ENCODE data around the gene TTLL5. TPM values are rescaled to one million over a fixed set of nuclear protein-coding genes. Genes with fewer than 3 reads are reported as not detected.

TTLL5 gene
- polyA plus RNA-seq, 1 of the 3 experiments (the other 2 are of a cell fraction): 9.6 TPM

GRCh38 chr14:75742867-75743266 is 81.8 kb downstream of the TTLL5 start:
- no peak overlapping the region for H2AFZ ChIP-seq (ENCODE audit: low read depth)
- H4K20me1 ChIP-seq (ENCODE audit: insufficient read depth): no peaks in the 10 kb centered on the region
- H3K27me3 ChIP-seq (ENCODE audit: insufficient read depth): no peaks in the 10 kb centered on the region
- H3K27ac ChIP-seq (ENCODE audit: low read depth in 2 of 2, low read length in 1 of 2): no peak overlapping the region
- no peak for TF ChIP-seq MXI1 (IDR thresholded peaks at IDR 0.05; ENCODE audit: low read depth, low read length)
- TF ChIP-seq REST (IDR thresholded peaks at IDR 0.05; ENCODE audit: low read depth, low read length): no peak
- no peak for TF ChIP-seq JUND (IDR thresholded peaks at IDR 0.05)
- no peak for TF ChIP-seq ELF1 (IDR thresholded peaks at IDR 0.05)
- TF ChIP-seq RAD21 (IDR thresholded peaks at IDR 0.05; ENCODE audit: low read length): no peak
- TF ChIP-seq EZH2phosphoT487 (IDR thresholded peaks at IDR 0.05; ENCODE audit: borderline replicate concordance, low read depth): no peak
- no peak for TF ChIP-seq FOXJ3 (CRISPR knock-in tag; IDR thresholded peaks at IDR 0.05)
- no peak for TF ChIP-seq TAF1 (IDR thresholded peaks at IDR 0.05; ENCODE audit: borderline replicate concordance, low read depth, low read length)
- no peak for TF ChIP-seq EP300 (IDR thresholded peaks at IDR 0.05; ENCODE audit: borderline replicate concordance in 1 of 2, low read depth in 1 of 2, low read length in 1 of 2)
- TF ChIP-seq PBX3 (IDR thresholded peaks at IDR 0.05): no peak
- no peak for TF ChIP-seq RFX5 (IDR thresholded peaks at IDR 0.05; ENCODE audit: low read length)
- TF ChIP-seq TEAD4 (IDR thresholded peaks at IDR 0.05; ENCODE audit: borderline replicate concordance, insufficient read depth): no peak
- TF ChIP-seq YY1 (IDR thresholded peaks at IDR 0.05; ENCODE audit: low read depth): no peak
- ChIA-PET CTCF (interaction anchor here (1.0 kb wide), 1 partner anchor 39 kb away, joined by 4 read pairs; no protein-coding TSS in a partner anchor), POLR2A (no interaction called here)
- H3K36me3 ChIP-seq (replicated peaks in 1 of 2; ENCODE audit: control insufficient read depth in 1 of 2, insufficient read depth in 2 of 2, low read length in 1 of 2): peaks cover 37 to 45% of the 10 kb centered on the region in 2 experiments
- no peak overlapping the region for H3K4me3 ChIP-seq (ENCODE audit: low read depth in 2 of 2, low read length in 1 of 2)
- no peak overlapping the region for H3K4me2 ChIP-seq
- no peaks in the 10 kb centered on the region for H3K79me2 ChIP-seq (ENCODE audit: insufficient read depth)
- H3F3A ChIP-seq (replicated peaks; ENCODE audit: insufficient read depth): no peaks in the 10 kb centered on the region
- 78% methylated on average over 2 of the region's 2 CpGs for WGBS (ENCODE audit: low lambda C conversion rate)
- H3K9me2 ChIP-seq: no peaks in the 10 kb centered on the region
- H3K9me3 ChIP-seq: 0 out of 2 replicates have a peak, but pooled peaks cover 4% of the 10 kb centered on the region
- H3K4me1 ChIP-seq (ENCODE audit: control insufficient read depth in 1 of 2, insufficient read depth in 2 of 2, low read depth in 1 of 2, low read length in 1 of 2): peaks cover 0 to under 1% of the 10 kb centered on the region in 2 experiments; a peak in 1 of 4 replicates
- DNase-seq: no peak
- no peak overlapping the region for H3K9ac ChIP-seq

- ChIA-PET POLR2A (no interaction called here), CTCF (interaction anchor here (1.0 kb wide), 1 partner anchor 10 kb away, joined by 3 read pairs; no protein-coding TSS in a partner anchor)
- 0 out of 2 replicates have a peak, but pooled peaks cover 4% of the 10 kb centered on the region for H3K9me3 ChIP-seq
- no peak overlapping the region for H3K4me2 ChIP-seq
- H3K4me3 ChIP-seq (ENCODE audit: low read depth in 2 of 2, low read length in 1 of 2): no peak overlapping the region
- H3K36me3 ChIP-seq (replicated peaks in 1 of 2; ENCODE audit: control insufficient read depth in 1 of 2, insufficient read depth in 2 of 2, low read length in 1 of 2): peaks cover 39 to 44% of the 10 kb centered on the region in 2 experiments
- TF ChIP-seq EP300 (IDR thresholded peaks at IDR 0.05; ENCODE audit: borderline replicate concordance in 1 of 2, low read depth in 1 of 2, low read length in 1 of 2) (no peak), CHD2 (IDR thresholded peaks at IDR 0.05; ENCODE audit: low read length, partially characterized antibody) (no peak), RXRA (IDR thresholded peaks at IDR 0.05; ENCODE audit: borderline replicate concordance, low read depth) (no peak), USF1 (IDR thresholded peaks at IDR 0.05; ENCODE audit: borderline replicate concordance, low read depth) (no peak), FOXJ3 (CRISPR knock-in tag; IDR thresholded peaks at IDR 0.05) (no peak), MEF2A (IDR thresholded peaks at IDR 0.05; ENCODE audit: borderline replicate concordance, low read depth) (no peak), RAD21 (IDR thresholded peaks at IDR 0.05; ENCODE audit: low read length) (no peak)
- H3F3A ChIP-seq (replicated peaks; ENCODE audit: insufficient read depth): peaks cover under 1% of the 10 kb centered on the region
- no peaks in the 10 kb centered on the region for H3K79me2 ChIP-seq (ENCODE audit: insufficient read depth)
- no peak overlapping the region for H3K9ac ChIP-seq
- no peaks in the 10 kb centered on the region for H3K27me3 ChIP-seq (ENCODE audit: insufficient read depth)
- peak overlapping the region in 1 of 2 experiments; percentile 77; a peak in 2 of 4 replicates for H3K27ac ChIP-seq (ENCODE audit: low read depth in 2 of 2, low read length in 1 of 2)
- no peaks in the 10 kb centered on the region for H4K20me1 ChIP-seq (ENCODE audit: insufficient read depth)
- 73% methylated on average over 2 of the region's 2 CpGs for WGBS (ENCODE audit: low lambda C conversion rate)
- peaks cover 4 to 5% of the 10 kb centered on the region in 2 experiments; a peak in 2 of 4 replicates for H3K4me1 ChIP-seq (ENCODE audit: control insufficient read depth in 1 of 2, insufficient read depth in 2 of 2, low read depth in 1 of 2, low read length in 1 of 2)
- no peak for DNase-seq
- no peak overlapping the region for H2AFZ ChIP-seq (ENCODE audit: low read depth)
- no peaks in the 10 kb centered on the region for H3K9me2 ChIP-seq
Observed at GRCh38 chr14:75747899-75748298, 86.9 kb downstream of the TTLL5 start.

All from SK-N-SH (cell line).